ENCODE data around the gene BICRA.

DNA sequence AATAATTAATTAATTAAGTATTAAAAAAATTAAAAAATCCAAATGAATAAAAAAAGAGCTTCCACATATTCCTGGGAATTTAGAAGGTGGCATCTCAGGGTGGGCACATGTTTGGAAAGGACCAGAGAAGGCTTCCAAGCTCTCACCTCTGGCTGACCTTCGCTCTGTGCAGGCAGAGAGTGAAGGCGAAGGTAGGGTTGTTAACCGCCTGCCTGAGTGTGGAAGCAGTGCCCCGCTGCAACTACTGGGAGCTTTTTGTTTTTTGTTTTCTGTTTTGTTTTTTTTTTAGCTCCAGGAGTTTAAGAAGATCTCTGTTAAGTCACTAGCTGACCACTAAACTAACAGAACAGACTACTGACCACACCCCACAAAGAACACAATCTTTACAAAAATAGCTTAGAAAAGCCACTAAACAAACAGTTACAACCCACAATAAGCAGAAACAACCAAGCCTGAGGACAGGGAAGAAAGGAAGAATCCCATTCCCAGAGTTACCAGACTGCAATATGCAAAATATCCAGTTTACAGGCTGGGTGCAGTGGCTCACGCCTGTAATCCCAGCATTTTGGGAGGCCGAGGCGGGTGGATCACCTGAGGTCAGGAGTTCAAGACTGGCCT lies 47.4 kb upstream of the BICRA start:
- TF ChIP-seq, protein P1, sequence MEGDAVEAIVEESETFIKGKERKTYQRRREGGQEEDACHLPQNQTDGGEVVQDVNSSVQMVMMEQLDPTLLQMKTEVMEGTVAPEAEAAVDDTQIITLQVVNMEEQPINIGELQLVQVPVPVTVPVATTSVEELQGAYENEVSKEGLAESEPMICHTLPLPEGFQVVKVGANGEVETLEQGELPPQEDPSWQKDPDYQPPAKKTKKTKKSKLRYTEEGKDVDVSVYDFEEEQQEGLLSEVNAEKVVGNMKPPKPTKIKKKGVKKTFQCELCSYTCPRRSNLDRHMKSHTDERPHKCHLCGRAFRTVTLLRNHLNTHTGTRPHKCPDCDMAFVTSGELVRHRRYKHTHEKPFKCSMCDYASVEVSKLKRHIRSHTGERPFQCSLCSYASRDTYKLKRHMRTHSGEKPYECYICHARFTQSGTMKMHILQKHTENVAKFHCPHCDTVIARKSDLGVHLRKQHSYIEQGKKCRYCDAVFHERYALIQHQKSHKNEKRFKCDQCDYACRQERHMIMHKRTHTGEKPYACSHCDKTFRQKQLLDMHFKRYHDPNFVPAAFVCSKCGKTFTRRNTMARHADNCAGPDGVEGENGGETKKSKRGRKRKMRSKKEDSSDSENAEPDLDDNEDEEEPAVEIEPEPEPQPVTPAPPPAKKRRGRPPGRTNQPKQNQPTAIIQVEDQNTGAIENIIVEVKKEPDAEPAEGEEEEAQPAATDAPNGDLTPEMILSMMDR (conservative IDR thresholded peaks at IDR 0.05), result no peak
- no peak for TF ChIP-seq EZH2 (IDR thresholded peaks at IDR 0.05; ENCODE audit: low read depth)
